Measurements from ENCODE around the gene MAGOHB. TPM values are rescaled to one million over a fixed set of nuclear protein-coding genes. Genes with fewer than 3 reads are reported as not detected.

The MAGOHB gene
- total and polyA plus RNA-seq, 2 of the 13 experiments (the other 11 are each of a cell fraction or from before 2014, with no cell fraction given) = 7.0 to 49.8 TPM

DNA sequence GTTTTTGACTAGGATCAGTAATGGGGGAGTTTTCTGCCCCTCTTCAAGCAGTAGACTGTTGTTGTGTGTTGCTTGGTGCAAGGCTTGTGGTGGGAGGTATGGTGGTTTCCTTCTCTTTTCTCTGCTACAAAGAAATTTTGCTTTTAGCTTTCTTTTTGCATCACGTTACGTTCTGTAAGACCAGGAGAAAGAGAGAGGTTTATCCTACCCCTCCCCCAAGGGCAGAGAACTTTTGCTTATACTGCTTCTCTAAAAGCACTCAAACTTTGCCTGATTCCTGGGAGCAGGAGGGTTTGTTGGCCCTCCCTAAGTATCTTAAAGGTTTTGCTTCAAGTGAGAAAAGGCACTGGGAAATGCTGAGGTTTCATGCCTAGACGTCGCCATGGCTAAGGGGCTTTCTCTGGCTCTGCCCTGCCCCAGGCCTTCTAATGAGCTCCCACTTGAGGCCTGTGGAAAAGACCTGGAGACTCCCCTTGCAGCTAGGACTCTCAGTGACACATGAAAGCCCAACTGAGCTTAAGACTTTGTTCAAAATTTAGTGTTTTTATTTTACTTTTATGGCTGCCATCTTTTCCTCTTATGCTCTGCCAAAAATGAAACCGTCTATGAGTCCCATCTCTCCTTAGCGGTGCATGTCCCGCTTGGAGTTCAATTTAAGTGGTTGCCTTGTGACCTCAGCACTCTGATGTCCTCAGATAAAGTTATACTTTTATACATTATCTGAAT is 58.5 kb downstream of the MAGOHB start (continued):
- TF ChIP-seq, protein P1, sequence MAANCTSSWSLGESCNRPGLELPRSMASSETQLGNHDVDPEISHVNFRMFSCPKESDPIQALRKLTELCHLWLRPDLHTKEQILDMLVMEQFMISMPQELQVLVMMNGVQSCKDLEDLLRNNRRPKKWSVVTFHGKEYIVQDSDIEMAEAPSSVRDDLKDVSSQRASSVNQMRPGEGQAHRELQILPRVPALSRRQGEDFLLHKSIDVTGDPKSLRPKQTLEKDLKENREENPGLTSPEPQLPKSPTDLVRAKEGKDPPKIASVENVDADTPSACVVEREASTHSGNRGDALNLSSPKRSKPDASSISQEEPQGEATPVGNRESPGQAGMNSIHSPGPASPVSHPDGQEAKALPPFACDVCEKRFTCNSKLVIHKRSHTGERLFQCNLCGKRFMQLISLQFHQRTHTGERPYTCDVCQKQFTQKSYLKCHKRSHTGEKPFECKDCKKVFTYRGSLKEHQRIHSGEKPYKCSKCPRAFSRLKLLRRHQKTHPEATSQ (CRISPR knock-in tag; IDR thresholded peaks at IDR 0.05; ENCODE audit: borderline replicate concordance) = no peak
- TF ChIP-seq ZBTB38 (CRISPR knock-in tag; IDR thresholded peaks at IDR 0.05) (no peak), NONO (IDR thresholded peaks at IDR 0.05) (no peak), NONO (CRISPR knock-in tag; conservative IDR thresholded peaks at IDR 0.05) (no peak), ZNF292 (CRISPR knock-in tag; IDR thresholded peaks at IDR 0.05; ENCODE audit: borderline replicate concordance, low read depth) (no peak), KMT2B (CRISPR knock-in tag; IDR thresholded peaks at IDR 0.05) (no peak), ZNF746 (CRISPR knock-in tag; IDR thresholded peaks at IDR 0.05) (no peak), SMARCE1 (IDR thresholded peaks at IDR 0.05; ENCODE audit: borderline replicate concordance) (no peak)
- TF ChIP-seq, protein P2, sequence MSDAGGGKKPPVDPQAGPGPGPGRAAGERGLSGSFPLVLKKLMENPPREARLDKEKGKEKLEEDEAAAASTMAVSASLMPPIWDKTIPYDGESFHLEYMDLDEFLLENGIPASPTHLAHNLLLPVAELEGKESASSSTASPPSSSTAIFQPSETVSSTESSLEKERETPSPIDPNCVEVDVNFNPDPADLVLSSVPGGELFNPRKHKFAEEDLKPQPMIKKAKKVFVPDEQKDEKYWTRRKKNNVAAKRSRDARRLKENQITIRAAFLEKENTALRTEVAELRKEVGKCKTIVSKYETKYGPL (CRISPR knock-in tag; IDR thresholded peaks at IDR 0.05) = no peak
- TF ChIP-seq, protein P3, sequence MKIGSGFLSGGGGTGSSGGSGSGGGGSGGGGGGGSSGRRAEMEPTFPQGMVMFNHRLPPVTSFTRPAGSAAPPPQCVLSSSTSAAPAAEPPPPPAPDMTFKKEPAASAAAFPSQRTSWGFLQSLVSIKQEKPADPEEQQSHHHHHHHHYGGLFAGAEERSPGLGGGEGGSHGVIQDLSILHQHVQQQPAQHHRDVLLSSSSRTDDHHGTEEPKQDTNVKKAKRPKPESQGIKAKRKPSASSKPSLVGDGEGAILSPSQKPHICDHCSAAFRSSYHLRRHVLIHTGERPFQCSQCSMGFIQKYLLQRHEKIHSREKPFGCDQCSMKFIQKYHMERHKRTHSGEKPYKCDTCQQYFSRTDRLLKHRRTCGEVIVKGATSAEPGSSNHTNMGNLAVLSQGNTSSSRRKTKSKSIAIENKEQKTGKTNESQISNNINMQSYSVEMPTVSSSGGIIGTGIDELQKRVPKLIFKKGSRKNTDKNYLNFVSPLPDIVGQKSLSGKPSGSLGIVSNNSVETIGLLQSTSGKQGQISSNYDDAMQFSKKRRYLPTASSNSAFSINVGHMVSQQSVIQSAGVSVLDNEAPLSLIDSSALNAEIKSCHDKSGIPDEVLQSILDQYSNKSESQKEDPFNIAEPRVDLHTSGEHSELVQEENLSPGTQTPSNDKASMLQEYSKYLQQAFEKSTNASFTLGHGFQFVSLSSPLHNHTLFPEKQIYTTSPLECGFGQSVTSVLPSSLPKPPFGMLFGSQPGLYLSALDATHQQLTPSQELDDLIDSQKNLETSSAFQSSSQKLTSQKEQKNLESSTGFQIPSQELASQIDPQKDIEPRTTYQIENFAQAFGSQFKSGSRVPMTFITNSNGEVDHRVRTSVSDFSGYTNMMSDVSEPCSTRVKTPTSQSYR (CRISPR knock-in tag; IDR thresholded peaks at IDR 0.05; ENCODE audit: borderline replicate concordance) = no peak
- TF ChIP-seq, protein P4, sequence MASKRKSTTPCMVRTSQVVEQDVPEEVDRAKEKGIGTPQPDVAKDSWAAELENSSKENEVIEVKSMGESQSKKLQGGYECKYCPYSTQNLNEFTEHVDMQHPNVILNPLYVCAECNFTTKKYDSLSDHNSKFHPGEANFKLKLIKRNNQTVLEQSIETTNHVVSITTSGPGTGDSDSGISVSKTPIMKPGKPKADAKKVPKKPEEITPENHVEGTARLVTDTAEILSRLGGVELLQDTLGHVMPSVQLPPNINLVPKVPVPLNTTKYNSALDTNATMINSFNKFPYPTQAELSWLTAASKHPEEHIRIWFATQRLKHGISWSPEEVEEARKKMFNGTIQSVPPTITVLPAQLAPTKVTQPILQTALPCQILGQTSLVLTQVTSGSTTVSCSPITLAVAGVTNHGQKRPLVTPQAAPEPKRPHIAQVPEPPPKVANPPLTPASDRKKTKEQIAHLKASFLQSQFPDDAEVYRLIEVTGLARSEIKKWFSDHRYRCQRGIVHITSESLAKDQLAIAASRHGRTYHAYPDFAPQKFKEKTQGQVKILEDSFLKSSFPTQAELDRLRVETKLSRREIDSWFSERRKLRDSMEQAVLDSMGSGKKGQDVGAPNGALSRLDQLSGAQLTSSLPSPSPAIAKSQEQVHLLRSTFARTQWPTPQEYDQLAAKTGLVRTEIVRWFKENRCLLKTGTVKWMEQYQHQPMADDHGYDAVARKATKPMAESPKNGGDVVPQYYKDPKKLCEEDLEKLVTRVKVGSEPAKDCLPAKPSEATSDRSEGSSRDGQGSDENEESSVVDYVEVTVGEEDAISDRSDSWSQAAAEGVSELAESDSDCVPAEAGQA (IDR thresholded peaks at IDR 0.05; ENCODE audit: low read depth) = no peak
- TF ChIP-seq, protein P4 (CRISPR knock-in tag; IDR thresholded peaks at IDR 0.05; ENCODE audit: borderline replicate concordance) = no peak

All from HepG2 (cell line).